Measurements from ENCODE around the gene RET.

RET gene

DNA sequence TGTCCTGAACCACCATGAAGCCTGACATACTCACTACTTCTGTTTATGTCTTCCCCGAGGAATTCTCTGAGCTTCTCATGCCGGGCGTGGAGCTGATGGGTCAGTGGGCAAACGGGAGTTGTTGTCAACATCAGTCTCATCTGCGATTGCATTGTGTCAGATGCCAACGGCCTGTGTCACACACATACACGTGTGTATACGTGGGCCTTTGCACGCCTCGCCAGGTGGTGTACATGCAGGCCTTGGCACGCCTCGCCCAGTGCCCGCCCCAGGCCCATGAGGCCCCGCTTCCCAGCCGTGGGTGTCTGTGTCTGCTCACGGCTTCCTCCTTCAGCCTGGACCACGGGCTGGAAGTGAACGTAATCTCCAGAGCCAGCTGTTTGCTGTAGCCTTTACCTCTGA lies 53.9 kb downstream of the RET start:
- no peak overlapping the region for H3K4me3 ChIP-seq
- no peak overlapping the region for H3K27ac ChIP-seq
- TF ChIP-seq, protein P1, sequence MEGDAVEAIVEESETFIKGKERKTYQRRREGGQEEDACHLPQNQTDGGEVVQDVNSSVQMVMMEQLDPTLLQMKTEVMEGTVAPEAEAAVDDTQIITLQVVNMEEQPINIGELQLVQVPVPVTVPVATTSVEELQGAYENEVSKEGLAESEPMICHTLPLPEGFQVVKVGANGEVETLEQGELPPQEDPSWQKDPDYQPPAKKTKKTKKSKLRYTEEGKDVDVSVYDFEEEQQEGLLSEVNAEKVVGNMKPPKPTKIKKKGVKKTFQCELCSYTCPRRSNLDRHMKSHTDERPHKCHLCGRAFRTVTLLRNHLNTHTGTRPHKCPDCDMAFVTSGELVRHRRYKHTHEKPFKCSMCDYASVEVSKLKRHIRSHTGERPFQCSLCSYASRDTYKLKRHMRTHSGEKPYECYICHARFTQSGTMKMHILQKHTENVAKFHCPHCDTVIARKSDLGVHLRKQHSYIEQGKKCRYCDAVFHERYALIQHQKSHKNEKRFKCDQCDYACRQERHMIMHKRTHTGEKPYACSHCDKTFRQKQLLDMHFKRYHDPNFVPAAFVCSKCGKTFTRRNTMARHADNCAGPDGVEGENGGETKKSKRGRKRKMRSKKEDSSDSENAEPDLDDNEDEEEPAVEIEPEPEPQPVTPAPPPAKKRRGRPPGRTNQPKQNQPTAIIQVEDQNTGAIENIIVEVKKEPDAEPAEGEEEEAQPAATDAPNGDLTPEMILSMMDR (IDR thresholded peaks at IDR 0.05), result no peak
- no peak for DNase-seq (ENCODE audit: low spot score)

DNA sequence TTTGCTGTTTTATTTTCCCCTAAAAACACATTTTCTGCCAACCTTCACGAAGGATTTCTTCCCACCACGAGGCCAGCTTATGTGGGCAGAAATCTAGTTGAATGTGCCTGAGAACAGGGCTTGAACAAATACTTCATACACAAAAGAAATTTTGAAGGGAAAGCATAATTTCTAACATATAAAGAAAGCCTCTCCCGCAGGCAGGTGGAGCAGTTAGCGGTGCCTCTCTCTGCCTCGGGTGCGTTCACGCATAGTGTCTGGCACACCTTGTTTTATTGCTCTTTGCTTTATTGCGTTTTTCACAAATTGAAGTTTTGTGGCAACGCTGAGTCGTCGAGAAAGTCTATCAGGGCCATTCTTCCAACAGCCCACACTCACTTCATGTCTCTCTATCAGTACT lies 54.4 kb downstream of the RET start:
- TF ChIP-seq, protein P1 (IDR thresholded peaks at IDR 0.05), result no peak
- no peak for DNase-seq (ENCODE audit: low spot score)
- Histone ChIP-seq H3K4me3 (no peak overlapping the region), H3K27ac (no peak overlapping the region)

DNA sequence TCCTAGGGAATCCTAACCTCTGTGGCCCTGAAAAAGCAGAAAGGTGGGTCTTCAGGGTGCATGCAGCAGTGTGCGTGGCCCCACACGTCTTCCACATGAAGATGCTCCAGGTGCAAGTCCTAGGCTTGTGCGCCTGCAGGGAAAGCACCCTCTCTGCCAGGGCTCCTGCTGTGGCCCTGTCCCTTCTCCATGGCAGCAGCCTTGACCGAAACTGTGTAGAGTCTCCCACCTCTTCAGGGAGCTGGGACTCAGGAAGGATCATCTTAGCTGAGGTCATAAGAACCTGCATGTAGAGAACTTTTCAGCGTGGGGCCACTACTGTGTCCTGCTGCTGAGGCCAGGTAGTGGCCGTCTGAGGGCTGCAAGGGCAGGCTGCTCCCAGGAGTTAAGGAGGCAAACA lies 55.0 kb downstream of the RET start:
- TF ChIP-seq, protein P1 (IDR thresholded peaks at IDR 0.05), result no peak
- H3K4me3 ChIP-seq, result no peak overlapping the region
- DNase-seq (ENCODE audit: low spot score), result no peak
- H3K27ac ChIP-seq, result no peak overlapping the region

DNA sequence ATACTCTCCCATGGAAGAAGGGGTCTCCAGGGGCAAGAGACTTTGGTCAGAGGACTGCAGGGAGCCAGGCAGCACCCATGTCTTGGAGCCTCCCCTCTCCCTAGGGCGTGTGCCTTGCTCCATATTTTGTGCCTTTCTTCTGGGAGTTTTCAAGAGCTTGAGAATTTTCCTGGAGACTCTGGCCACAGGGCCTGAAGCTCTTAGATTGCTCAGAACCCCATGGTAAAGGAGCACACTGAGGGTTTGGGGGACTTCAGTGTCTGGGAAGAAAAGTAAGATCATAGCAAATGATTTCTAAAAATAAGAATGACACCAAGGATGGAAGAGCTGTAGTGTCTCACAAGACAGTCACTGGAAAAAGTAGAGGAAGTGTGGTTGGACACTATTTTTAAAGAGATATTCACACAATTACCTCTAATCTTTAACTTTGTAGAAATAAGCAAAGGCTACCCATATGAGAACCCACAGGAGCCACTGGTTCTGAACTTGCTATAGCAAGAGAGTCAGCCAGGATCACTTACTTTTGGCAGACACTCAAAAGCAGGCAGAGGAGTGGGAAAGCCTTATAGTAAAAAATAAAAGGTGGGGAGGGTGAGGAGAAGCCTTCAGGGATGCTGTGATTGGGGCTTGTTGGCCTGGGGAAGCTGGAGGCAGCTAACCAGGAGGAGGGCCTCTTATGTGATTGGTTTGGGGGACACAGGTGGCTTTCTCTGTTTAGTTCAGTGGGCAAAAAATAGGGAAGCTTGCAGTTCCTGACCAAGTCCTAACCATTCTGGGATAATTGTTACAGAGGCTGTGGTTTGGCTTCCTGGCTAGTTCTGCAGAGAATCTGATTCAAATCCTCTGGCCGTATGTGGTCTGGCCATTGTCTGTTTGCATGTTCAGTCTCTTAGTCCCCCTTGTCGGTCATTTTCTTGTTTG lies 56.3 kb downstream of the RET start:
- DNase-seq (ENCODE audit: low spot score), result no peak
- TF ChIP-seq, protein P1 (IDR thresholded peaks at IDR 0.05), result no peak
- Histone ChIP-seq H3K4me3 (no peak overlapping the region), H3K27ac (no peak overlapping the region)

DNA sequence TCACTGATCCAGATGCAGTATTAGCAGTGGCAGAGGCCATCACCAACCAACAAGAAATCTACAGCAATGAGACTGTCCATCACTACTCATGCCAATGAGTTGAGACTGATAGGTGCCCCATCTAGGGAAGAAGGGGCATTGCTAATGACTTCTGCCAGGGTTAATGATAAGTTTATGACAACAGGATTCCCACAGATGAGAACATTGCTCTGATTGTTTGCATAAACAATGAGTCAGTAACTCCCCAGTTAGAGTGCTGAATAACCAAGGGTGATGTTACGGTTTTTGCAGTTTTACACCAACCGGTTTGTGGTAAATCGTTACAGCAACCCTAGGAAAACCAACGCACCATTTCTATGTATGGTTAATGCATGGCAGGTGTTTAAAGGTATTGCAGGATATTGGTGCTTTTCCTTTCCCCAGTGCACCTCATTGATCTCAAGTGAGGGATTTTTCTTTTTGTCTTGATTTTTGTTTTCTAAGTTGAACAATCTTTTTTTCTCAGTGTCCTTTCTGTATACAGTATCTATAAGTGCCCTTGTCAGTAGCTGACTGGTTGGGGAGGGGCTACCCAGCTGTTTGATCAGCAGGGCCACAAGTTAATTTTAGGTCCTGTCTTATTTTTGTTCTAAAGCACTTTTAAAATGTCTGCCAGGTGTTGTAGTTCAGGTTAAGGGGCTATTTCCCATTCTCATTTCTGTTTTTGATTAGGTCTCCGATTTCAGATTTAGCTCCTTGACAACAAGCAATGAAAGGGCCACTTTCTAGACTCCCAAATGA lies 57.4 kb downstream of the RET start:
- Histone ChIP-seq H3K27ac (no peak overlapping the region), H3K4me3 (no peak overlapping the region)
- TF ChIP-seq, protein P1 (IDR thresholded peaks at IDR 0.05), result no peak
- no peak for DNase-seq (ENCODE audit: low spot score)

DNA sequence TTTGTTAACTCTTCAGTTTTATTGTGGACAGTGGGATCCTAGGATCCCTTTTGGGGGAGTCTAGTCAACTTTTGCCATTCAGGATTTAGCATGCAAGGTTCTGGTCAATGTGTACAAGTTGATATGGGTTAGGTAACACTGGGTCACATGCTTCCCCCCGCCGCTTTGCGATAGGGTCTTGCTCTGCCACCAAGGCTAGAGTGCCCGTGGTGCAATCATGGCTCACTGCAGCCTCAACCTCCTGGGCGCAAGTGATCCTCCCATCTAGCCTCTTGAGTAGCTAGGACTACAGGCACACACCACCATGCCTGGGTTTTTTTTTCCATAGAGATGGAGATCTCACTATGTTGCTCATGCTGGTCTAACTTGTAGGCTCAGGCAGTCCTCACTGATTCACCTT lies 58.2 kb downstream of the RET start:
- Histone ChIP-seq H3K4me3 (no peak overlapping the region), H3K27ac (no peak overlapping the region)
- TF ChIP-seq, protein P1 (IDR thresholded peaks at IDR 0.05), result no peak
- DNase-seq (ENCODE audit: low spot score), result no peak

Data from coronary artery (tissue), 2 donors.